K562 (cell line): Measurements from ENCODE around the gene PHACTR2. TPM values are rescaled to one million over a fixed set of nuclear protein-coding genes. Genes with fewer than 3 reads are reported as not detected.

ENCODE experiments used
- ATAC-seq: fragments of 200-7000 bp; cut with Tn5 transposase; 3 replicates; pipeline ENCODE4 v1.9.1; 2020; ENCODE audit warnings: moderate library complexity
- BruUV-seq: library from RNA; stranded (reverse); fragments of 400-500 nt; replicated peaks from 2 replicates; lab custom pipeline; 2021; lab: Mats Ljungman, UMichigan
- CTCF ChIA-PET: fragments of 300-600 bp; formaldehyde crosslinking; extraction: SDS; loops from one replicate; lab custom pipeline; 2021; ENCODE audit warnings: low intra/inter-chr PET ratio; lab: Yijun Ruan, JAX
- POLR2A ChIA-PET: fragments of 300-600, 350-650 bp; sonication (Branson Sonifier 250); formaldehyde crosslinking; extraction: SDS; loops from one replicate; lab custom pipeline; 2021; ENCODE audit warnings: antibody characterized with exemption, inconsistent platforms; lab: Yijun Ruan, JAX
- DNase-seq, 4 experiments: peaks; one replicate each; pipeline versions ENCODE4 v3.0.0 to v3.0.0-alpha.2; 2011 to 2018; ENCODE audit warnings: low spot score in 3 of 4, mixed read lengths in 3 of 4; ENCODE audit errors: extremely low read depth in 1 of 4
- FAIRE-seq: peaks from 2 replicates; lab custom pipeline; 2011; peaks lifted over from hg19 to GRCh38; lab: Jason Lieb, UNC
- H2AFZ ChIP-seq: 2 replicates; pipeline ENCODE4 v1.6.0; 2011; ENCODE audit warnings: low read depth, low read length, control low read depth, inconsistent platforms
- H3K27ac ChIP-seq: fragments of 200-600 bp; 3 replicates; pipeline ENCODE4 v1.8.0; 2011; ENCODE audit warnings: low read depth, mild to moderate bottlenecking, control low read depth, inconsistent platforms, low read length, moderate library complexity, mixed read lengths; ENCODE audit errors: extremely low read depth
- H3K27me3 ChIP-seq, 2 experiments: fragments of 300-600 bp in 1 of 2; 2 replicates in 1 of 2; 3 replicates in 1 of 2; pipeline versions ENCODE4 v1.6.0 to v1.8.0; 2011; ENCODE audit warnings: inconsistent platforms in 2 of 2, low read length in 2 of 2, mild to moderate bottlenecking in 1 of 2, mixed read lengths in 1 of 2, moderate library complexity in 1 of 2; ENCODE audit not compliant: control insufficient read depth in 2 of 2, insufficient read depth in 2 of 2
- H3K36me3 ChIP-seq: fragments of 300-600 bp; 3 replicates; pipeline ENCODE4 v1.8.0; 2011; ENCODE audit warnings: mild to moderate bottlenecking, low read length, inconsistent platforms; ENCODE audit not compliant: control insufficient read depth, insufficient read depth
- H3K4me1 ChIP-seq, 2 experiments: fragments of 200-600 bp in 1 of 2; replicated peaks in 1 of 2; 2 replicates in 1 of 2; 3 replicates in 1 of 2; pipeline versions ENCODE4 v1.5.1 to v1.8.0; 2011; ENCODE audit warnings: inconsistent platforms in 2 of 2, low read length in 2 of 2, mild to moderate bottlenecking in 1 of 2, mixed read lengths in 1 of 2, moderate library complexity in 1 of 2; ENCODE audit not compliant: control insufficient read depth in 2 of 2, insufficient read depth in 2 of 2
- H3K4me2 ChIP-seq: 2 replicates; pipeline ENCODE4 v1.6.1; 2011; ENCODE audit warnings: low read length, control low read depth, inconsistent platforms, mixed read lengths; ENCODE audit not compliant: insufficient read depth
- H3K4me3 ChIP-seq: fragments of 200-600 bp; sonication (generic), shearing (Covaris generic); 2 replicates; pipeline ENCODE4 v1.5.1; 2016; ENCODE audit warnings: control low read depth, inconsistent platforms
- H3K79me2 ChIP-seq: fragments of 200-600 bp; 3 replicates; pipeline ENCODE4 v1.8.0; 2011; ENCODE audit warnings: low read length, inconsistent platforms; ENCODE audit not compliant: control insufficient read depth, insufficient read depth
- H3K9ac ChIP-seq, 2 experiments: 2 replicates each; pipeline versions ENCODE4 v1.6.0 to v1.6.1; 2011; ENCODE audit warnings: low read depth in 2 of 2, low read length in 2 of 2, control low read depth in 1 of 2, inconsistent platforms in 1 of 2, mild to moderate bottlenecking in 1 of 2, mixed read lengths in 1 of 2; ENCODE audit not compliant: insufficient read depth in 1 of 2
- H3K9me1 ChIP-seq: one replicate; pipeline ENCODE4 v1.6.0; 2011; ENCODE audit warnings: inconsistent platforms, mild to moderate bottlenecking, low read length, moderate library complexity; ENCODE audit not compliant: control insufficient read depth, insufficient read depth
- H3K9me3 ChIP-seq: replicated peaks from 2 replicates; pipeline ENCODE4 v1.5.1; 2011; ENCODE audit warnings: low read depth, low read length, inconsistent platforms; ENCODE audit not compliant: control insufficient read depth, insufficient read depth
- H4K20me1 ChIP-seq: replicated peaks from 2 replicates; pipeline ENCODE4 v1.6.1; 2011; ENCODE audit warnings: low read length, inconsistent platforms, mixed read lengths; ENCODE audit not compliant: control insufficient read depth, insufficient read depth
- E2F4 ChIP-seq: sonication (generic); formaldehyde crosslinking; IDR thresholded peaks from 2 replicates; pipeline ENCODE4 v1.8.0; 2022; ENCODE audit warnings: mild to moderate bottlenecking, low read depth, missing genetic modification reagents
- ELK3 ChIP-seq: fragments of 450-650 bp; formaldehyde crosslinking; IDR thresholded peaks from 2 replicates; pipeline ENCODE4 v1.4.0; 2020; ENCODE audit warnings: mild to moderate bottlenecking
- EP400 ChIP-seq: fragments of 450-650 bp; IDR thresholded peaks from 2 replicates; pipeline ENCODE4 v1.6.1; 2017; ENCODE audit warnings: antibody characterized with exemption, mild to moderate bottlenecking, moderate library complexity
- RNF2 ChIP-seq: sonication (generic); IDR thresholded peaks from 2 replicates; pipeline ENCODE4 v1.6.1; 2016
- TSHZ1 ChIP-seq: fragments of 250-450 bp; sonication (Bioruptor Pico); IDR thresholded peaks from 2 replicates; pipeline ENCODE4 v1.4.0; 2020; ENCODE audit warnings: mild to moderate bottlenecking, moderate library complexity
- WGBS: fragments of 100-300 bp; shearing (Covaris generic); methylation state at CpG from one replicate; pipeline ENCODE4 v1.1.6; 2016; ENCODE audit warnings: low coverage, mixed read lengths; ENCODE audit not compliant: insufficient coverage; ENCODE audit errors: missing lambda C conversion rate; 5-methylcytosine and 5-hydroxymethylcytosine counted together
- in situ Hi-C: fragments of 300-500 bp; cut with MboI; formaldehyde crosslinking; loops from 4 replicates; pipeline ENCODE4 v1.15.0; 2018; ENCODE audit warnings: inconsistent platforms, mixed read lengths
- intact Hi-C: fragments of 100-400 bp; cut with micrococcal nuclease; formaldehyde crosslinking; loops from 2 replicates; pipeline ENCODE4 v1.14.2; 2022
- polyA plus RNA-seq, 8 experiments: library from polyadenylated mRNA; depleted of rRNA in 4 of 8; stranded (reverse) in 5 of 8; unstranded in 3 of 8; fragments of >200 nt; fragmentation: Nextera tagmentation in 2 of 8; fragmentation: Illumina TruSeq in 1 of 8; extraction: Ambion mirVana in 2 of 8; extraction: Trizol in 1 of 8; gene quantifications; 2 replicates each; pipeline versions ENCODE4 v1.2.1 to v1.2.3, GENCODE V29; 2011 to 2014; ENCODE audit warnings: inconsistent platforms in 1 of 8, missing spikeins in 1 of 8
- total RNA-seq, 7 experiments: library from RNA; depleted of rRNA in 6 of 7; stranded (reverse); fragments of >200 nt in 6 of 7; fragmentation: Illumina TruSeq in 2 of 7; extraction: Trizol in 2 of 7; gene quantifications; 2 replicates each; pipeline versions ENCODE4 v1.2.1 to v1.2.3, GENCODE V29; 2011 to 2021; ENCODE audit warnings: low replicate concordance in 1 of 7
- TF ChIP-seq, protein P1 (sequence below): fragments of 450-650 bp; formaldehyde crosslinking; IDR thresholded peaks from 2 replicates; pipeline ENCODE4 v1.4.0; 2022; ENCODE audit warnings: mild to moderate bottlenecking, moderate library complexity

Gene PHACTR2
- total and polyA plus RNA-seq, 9 of the 15 experiments (the other 6 are each of a cell fraction or from before 2014, with no cell fraction given) = 5.3 to 52.5 (median 22.9) TPM

DNA sequence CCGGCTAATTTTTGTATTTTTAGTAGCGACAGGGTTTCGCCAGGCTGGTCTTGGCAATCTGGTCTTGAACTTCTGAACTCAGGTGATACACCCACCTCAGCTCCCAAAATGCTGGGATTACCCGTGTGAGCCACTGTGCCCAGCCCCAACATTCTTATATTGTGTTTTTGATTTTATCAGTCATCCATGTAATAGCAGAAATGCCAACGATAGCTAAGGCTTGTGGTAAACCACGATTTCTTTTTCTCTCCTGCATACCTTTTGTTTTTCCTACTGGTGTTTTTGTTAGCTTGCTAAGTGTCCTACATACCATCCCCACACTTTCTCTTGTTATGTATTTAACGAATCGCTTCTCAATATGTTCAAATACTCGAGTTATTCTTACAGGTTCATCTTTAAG is 12.1 kb downstream of the PHACTR2 start:
- H3K4me2 ChIP-seq = no peak overlapping the region
- H3K9me3 ChIP-seq = no peaks in the 10 kb centered on the region
- 60% methylated on average over 9 of the region's 9 CpGs for WGBS
- H4K20me1 ChIP-seq = no peaks in the 10 kb centered on the region
- no peaks in the 10 kb centered on the region for H3K36me3 ChIP-seq
- BruUV-seq = no TSS peak
- intact Hi-C loops (no loop called here), in situ Hi-C loops (no loop called here)
- FAIRE-seq (no peak), ATAC-seq (no peak), DNase-seq (no peak)
- no peak overlapping the region for H2AFZ ChIP-seq
- ChIA-PET CTCF (no interaction called here), POLR2A (interaction anchor here (0.6 to 2.2 kb wide), 5 partner anchors 9 to 425 kb away, joined by 3 to 9 read pairs (median 3); no protein-coding TSS in a partner anchor)
- H3K4me1 ChIP-seq = peaks cover 0 to 9% of the 10 kb centered on the region in 2 experiments; a peak in 3 of 5 replicates
- no peak overlapping the region for H3K27ac ChIP-seq
- H3K4me3 ChIP-seq = no peak overlapping the region
- no peaks in the 10 kb centered on the region for H3K27me3 ChIP-seq
- 0 out of 3 replicates have a peak, but pooled peaks cover 3% of the 10 kb centered on the region for H3K79me2 ChIP-seq
- no peak overlapping the region for H3K9ac ChIP-seq
- H3K9me1 ChIP-seq = no peaks in the 10 kb centered on the region
- no peak for TF ChIP-seq ELK3 (CRISPR knock-in tag)

DNA sequence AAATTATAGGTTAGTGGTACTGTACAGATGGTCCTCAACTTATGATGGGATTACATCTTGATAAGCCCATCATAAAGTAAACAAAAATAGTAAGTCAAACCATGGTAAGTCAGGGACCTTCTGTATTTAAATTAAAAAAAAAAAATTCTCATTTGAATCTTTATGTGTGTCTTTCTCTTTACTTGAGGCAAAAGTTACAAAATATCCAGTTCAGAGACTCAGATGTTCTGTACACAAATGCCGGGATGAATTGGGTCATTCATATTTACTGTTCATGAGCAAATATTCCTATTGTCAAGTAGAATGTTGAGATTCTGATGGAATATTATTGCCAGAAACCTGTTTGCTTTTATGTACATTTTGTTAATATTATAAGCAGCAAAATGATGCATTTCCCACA is 13.4 kb downstream of the PHACTR2 start:
- no peaks in the 10 kb centered on the region for H3K27me3 ChIP-seq
- no peaks in the 10 kb centered on the region for H3K36me3 ChIP-seq
- H3K4me1 ChIP-seq = peaks cover 0 to 11% of the 10 kb centered on the region in 2 experiments; a peak in 3 of 5 replicates
- in situ Hi-C loops (no loop called here), intact Hi-C loops (no loop called here)
- no peak for ATAC-seq
- no peak overlapping the region for H3K4me2 ChIP-seq
- H3K9me1 ChIP-seq = no peaks in the 10 kb centered on the region
- H2AFZ ChIP-seq = no peak overlapping the region
- ChIA-PET POLR2A (interaction anchor here (1.4 kb wide), 1 partner anchor 15 kb away, joined by 6 read pairs; no protein-coding TSS in a partner anchor), CTCF (no interaction called here)
- no peak for FAIRE-seq
- H3K27ac ChIP-seq = no peak overlapping the region
- no peak overlapping the region for H3K9ac ChIP-seq
- TF ChIP-seq EP400 (no peak), TSHZ1 (CRISPR knock-in tag) (no peak), RNF2 (no peak), E2F4 (no peak)
- TF ChIP-seq, protein P1, sequence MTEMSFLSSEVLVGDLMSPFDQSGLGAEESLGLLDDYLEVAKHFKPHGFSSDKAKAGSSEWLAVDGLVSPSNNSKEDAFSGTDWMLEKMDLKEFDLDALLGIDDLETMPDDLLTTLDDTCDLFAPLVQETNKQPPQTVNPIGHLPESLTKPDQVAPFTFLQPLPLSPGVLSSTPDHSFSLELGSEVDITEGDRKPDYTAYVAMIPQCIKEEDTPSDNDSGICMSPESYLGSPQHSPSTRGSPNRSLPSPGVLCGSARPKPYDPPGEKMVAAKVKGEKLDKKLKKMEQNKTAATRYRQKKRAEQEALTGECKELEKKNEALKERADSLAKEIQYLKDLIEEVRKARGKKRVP (CRISPR knock-in tag) = no peak
- 0 out of 3 replicates have a peak, but pooled peaks cover 3% of the 10 kb centered on the region for H3K79me2 ChIP-seq
- 100% methylated on average over 1 of the region's 1 CpG for WGBS
- BruUV-seq = no TSS peak
- H4K20me1 ChIP-seq = no peaks in the 10 kb centered on the region
- no peak for DNase-seq
- no peaks in the 10 kb centered on the region for H3K9me3 ChIP-seq
- no peak overlapping the region for H3K4me3 ChIP-seq
